Suprapubic skin (tissue), 4 donors: ENCODE data around the gene ARID1A. TPM values are rescaled to one million over a fixed set of nuclear protein-coding genes. Genes with fewer than 3 reads are reported as not detected.

Experiments used
- DNase-seq, 2 donors: peaks; one replicate each; pipeline ENCODE4 v3.0.0-alpha.2; 2019; ENCODE audit warnings: low spot score in 2 of 2
- H3K27ac ChIP-seq: fragments of 200-600 bp; sonication (generic); one replicate; pipeline ENCODE4 v1.5.1; 2019
- H3K27me3 ChIP-seq: fragments of 200-600 bp; sonication (generic); one replicate; pipeline ENCODE4 v1.5.1; 2019
- H3K36me3 ChIP-seq: fragments of 200-600 bp; sonication (generic); one replicate; pipeline ENCODE4 v1.5.1; 2019
- H3K4me1 ChIP-seq: fragments of 200-600 bp; sonication (generic); one replicate; pipeline ENCODE4 v1.5.1; 2019
- H3K4me3 ChIP-seq: fragments of 200-600 bp; sonication (generic); one replicate; pipeline ENCODE4 v1.5.1; 2019; ENCODE audit warnings: mild to moderate bottlenecking
- H3K9me3 ChIP-seq: fragments of 200-600 bp; sonication (generic); one replicate; pipeline ENCODE4 v1.5.1; 2019
- CTCF ChIP-seq, 2 donors: fragments of 200-600 bp in 1 of 2; fragments of 450-650 bp in 1 of 2; sonication (generic) in 1 of 2; IDR thresholded peaks; one replicate each; pipeline ENCODE4 v1.5.1; 2016 to 2019; ENCODE audit warnings: antibody characterized with exemption in 2 of 2, mild to moderate bottlenecking in 1 of 2, moderate library complexity in 1 of 2
- EP300 ChIP-seq: sonication (generic); formaldehyde crosslinking; IDR thresholded peaks from one replicate; pipeline ENCODE4 v1.6.1; 2017; ENCODE audit warnings: antibody characterized with exemption
- POLR2A ChIP-seq, 2 donors: fragments of 450-650 bp; IDR thresholded peaks; one replicate each; pipeline ENCODE4 v1.6.1; 2017; ENCODE audit warnings: antibody characterized with exemption in 2 of 2, mild to moderate bottlenecking in 2 of 2, moderate library complexity in 2 of 2
- POLR2AphosphoS5 ChIP-seq, 3 donors: sonication (generic); formaldehyde crosslinking; IDR thresholded peaks; one replicate each; pipeline ENCODE4 v1.6.1; 2017; ENCODE audit warnings: antibody characterized with exemption in 3 of 3
- WGBS: methylation state at CpG from one replicate; pipeline ENCODE4 v1.1.5; 2018; 5-methylcytosine and 5-hydroxymethylcytosine counted together
- total RNA-seq, 4 donors: library from RNA; depleted of rRNA; stranded (reverse); fragments of >200 nt; gene quantifications; one replicate each; pipeline ENCODE4 v1.1.0, GENCODE V29; 2016

Gene ARID1A
- total RNA-seq, 4 donors from 2014 or later, result 77.2 to 90.0 (median 83.5) TPM

- Histone ChIP-seq H3K4me1 (peaks cover 32% of the 10 kb centered on the region), H3K36me3 (no peaks in the 10 kb centered on the region)
- under 1% methylated on average over 28 of the region's 30 CpGs for WGBS
Observed at GRCh38 chr1:26692211-26692792, 3.5 kb upstream of the ARID1A start.

GRCh38 chr1:26692793-26693490 lies 2.9 kb upstream of the ARID1A start:
- WGBS, result under 1% methylated on average over 29 of the region's 34 CpGs
- no peaks in the 10 kb centered on the region for H3K36me3 ChIP-seq
- H3K4me1 ChIP-seq, result peaks cover 32% of the 10 kb centered on the region
- no peaks in the 10 kb centered on the region for H3K9me3 ChIP-seq
- H3K4me3 ChIP-seq, result peak overlapping the region; percentile 94
- DNase-seq, result peak; percentile 95
- peak in 1 of 2 donors; percentile 41 for TF ChIP-seq POLR2A (IDR thresholded peaks at IDR 0.05)
- TF ChIP-seq POLR2AphosphoS5 (IDR thresholded peaks at IDR 0.05), result peak in 2 of 3 donors; percentile 88 to 93
- TF ChIP-seq CTCF (IDR thresholded peaks at IDR 0.05), result no peak
- no peak for TF ChIP-seq EP300
- no peaks in the 10 kb centered on the region for H3K27me3 ChIP-seq
- H3K27ac ChIP-seq, result peak overlapping the region; percentile 99

More at GRCh38 chr1:26692211-26692792, 3.5 kb upstream of the ARID1A start:
- no peaks in the 10 kb centered on the region for H3K9me3 ChIP-seq
- DNase-seq, result peak; percentile 90 to 91
- H3K27ac ChIP-seq, result peak overlapping the region; percentile 99
- no peaks in the 10 kb centered on the region for H3K27me3 ChIP-seq
- TF ChIP-seq POLR2A (IDR thresholded peaks at IDR 0.05) (peak in 1 of 2 donors; percentile 49), EP300 (no peak), CTCF (IDR thresholded peaks at IDR 0.05) (peak in 1 of 2 donors; percentile 9), POLR2AphosphoS5 (IDR thresholded peaks at IDR 0.05) (peak in 2 of 3 donors; percentile 47 to 75)
- peak overlapping the region; percentile 94 for H3K4me3 ChIP-seq

- Histone ChIP-seq H3K27me3 (no peaks in the 10 kb centered on the region), H3K4me3 (peak overlapping the region; percentile 94), H3K4me1 (peaks cover 39% of the 10 kb centered on the region), H3K36me3 (no peaks in the 10 kb centered on the region), H3K27ac (peak overlapping the region; percentile 99), H3K9me3 (no peaks in the 10 kb centered on the region)
- TF ChIP-seq CTCF (IDR thresholded peaks at IDR 0.05) (no peak), EP300 (no peak), POLR2AphosphoS5 (IDR thresholded peaks at IDR 0.05) (no peak)
- no peak for DNase-seq
- 22% methylated on average over 7 of the region's 7 CpGs for WGBS
Observed at GRCh38 chr1:26693599-26694572, 1.9 kb upstream of the ARID1A start.

- Histone ChIP-seq H3K27me3 (no peaks in the 10 kb centered on the region), H3K36me3 (no peaks in the 10 kb centered on the region), H3K27ac (peak overlapping the region; percentile 99), H3K4me3 (peak overlapping the region; percentile 94), H3K4me1 (peaks cover 48% of the 10 kb centered on the region), H3K9me3 (no peaks in the 10 kb centered on the region)
- 4% methylated on average over 14 of the region's 14 CpGs for WGBS
- TF ChIP-seq CTCF (IDR thresholded peaks at IDR 0.05), result no peak
- TF ChIP-seq POLR2A (IDR thresholded peaks at IDR 0.05), result no peak
- no peak for TF ChIP-seq POLR2AphosphoS5 (IDR thresholded peaks at IDR 0.05)
- TF ChIP-seq EP300, result no peak
- DNase-seq, result no peak
Observed at GRCh38 chr1:26694638-26695355, 1.0 kb upstream of the ARID1A start.
